CD4-positive, alpha-beta T cell treated with Interleukin-12 subunit alpha and Interleukin-12 subunit beta, for 1 hour (primary cell): ENCODE results near the gene RGS2.

Experiments
- DNase-seq: peaks from one replicate; pipeline ENCODE4 v3.0.0-alpha.2; 2020

RGS2 gene

DNA sequence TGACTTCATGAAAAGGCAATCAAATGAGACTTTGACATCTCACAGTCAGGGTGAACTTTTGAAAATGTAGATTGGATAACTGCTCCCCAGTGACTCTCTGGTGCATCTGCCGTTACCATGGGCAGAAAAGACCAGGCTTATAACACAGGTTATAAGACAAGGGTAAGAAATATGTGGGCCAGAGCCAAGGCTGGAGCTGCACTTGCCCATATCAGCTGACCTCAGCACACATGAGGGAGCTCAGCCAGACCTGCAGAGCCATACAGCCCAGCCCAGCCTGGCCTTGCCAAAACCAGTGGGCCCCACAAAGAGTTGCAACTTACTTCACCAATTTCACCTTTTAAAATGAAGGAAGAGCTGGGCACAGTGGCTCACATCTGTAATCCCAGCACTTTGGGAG lies 11.7 kb upstream of the RGS2 start:
- no peak for DNase-seq

DNA sequence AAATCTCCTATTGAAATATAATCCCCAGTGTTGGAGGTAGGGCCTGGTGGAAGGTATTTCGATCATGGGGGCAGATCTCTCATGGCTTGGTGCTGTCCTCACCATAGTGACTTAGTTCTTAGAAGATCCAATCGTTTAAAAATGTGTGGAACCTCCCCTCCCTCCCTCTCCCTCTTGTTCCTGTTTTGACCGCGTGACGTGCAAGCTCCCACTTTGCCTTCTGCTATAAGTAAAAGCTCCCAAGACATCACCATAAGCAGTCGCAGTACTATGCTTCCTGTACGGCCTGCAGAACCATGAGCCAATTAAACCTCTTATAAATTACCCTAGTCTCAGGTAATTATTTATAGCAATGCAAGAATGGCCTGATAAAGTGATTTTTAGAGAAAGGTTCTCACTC lies 10.9 kb upstream of the RGS2 start:
- DNase-seq: no peak

DNA sequence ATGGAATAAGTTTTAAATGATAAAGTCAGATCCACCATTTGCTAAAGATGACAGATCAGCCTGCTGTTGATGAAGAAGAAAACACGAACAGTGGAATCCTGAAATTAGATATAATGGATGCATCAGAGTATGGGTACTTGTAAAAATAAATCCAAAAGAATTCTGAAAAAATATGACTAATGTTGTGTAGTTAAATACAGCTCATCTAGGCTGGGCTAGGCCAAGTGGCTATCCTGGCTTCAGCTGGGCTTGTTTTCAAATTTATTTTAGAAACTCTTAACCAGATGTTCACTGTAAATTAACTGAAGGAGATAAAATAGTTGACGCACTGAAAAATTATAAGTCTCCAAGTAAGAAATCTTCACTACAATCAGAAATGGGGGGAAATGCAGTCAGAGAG lies 7.4 kb upstream of the RGS2 start:
- no peak for DNase-seq

DNA sequence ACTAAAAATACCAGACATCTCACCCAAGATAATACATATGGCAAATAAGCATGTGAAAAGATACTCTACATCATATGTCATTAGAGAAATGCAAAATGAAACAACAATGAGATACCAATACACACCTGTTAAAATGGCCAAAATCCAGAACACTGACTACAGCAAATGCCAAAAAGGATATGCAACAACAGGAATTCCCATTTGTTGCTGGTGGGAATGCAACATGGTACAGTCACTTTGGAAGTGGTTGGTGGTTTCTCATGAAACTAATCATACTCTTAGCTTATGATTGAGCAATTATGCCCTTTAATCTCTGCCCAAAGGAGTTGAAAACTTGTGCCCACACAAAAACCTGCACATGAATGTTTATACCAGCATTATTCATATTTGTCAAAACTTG lies 6.4 kb upstream of the RGS2 start:
- no peak for DNase-seq

DNA sequence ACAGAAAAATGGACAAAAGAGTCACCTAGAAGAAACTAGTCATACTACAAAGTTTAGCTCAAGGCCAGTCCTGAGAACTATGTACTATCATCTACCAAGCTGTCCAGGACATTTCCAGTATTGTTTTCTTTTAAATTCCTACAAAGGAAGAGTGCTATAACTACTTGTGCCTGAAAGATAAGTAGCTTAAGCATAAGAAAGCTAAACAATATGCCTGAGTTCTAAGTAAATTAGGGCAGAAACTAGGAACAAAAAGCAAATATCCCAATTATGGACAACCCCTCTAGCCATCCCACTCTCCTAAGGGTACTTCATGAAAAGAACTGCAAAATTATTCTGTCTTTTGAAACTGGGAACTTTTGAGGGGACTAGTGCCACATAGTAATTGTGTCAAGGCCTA lies 5.3 kb upstream of the RGS2 start:
- no peak for DNase-seq

DNA sequence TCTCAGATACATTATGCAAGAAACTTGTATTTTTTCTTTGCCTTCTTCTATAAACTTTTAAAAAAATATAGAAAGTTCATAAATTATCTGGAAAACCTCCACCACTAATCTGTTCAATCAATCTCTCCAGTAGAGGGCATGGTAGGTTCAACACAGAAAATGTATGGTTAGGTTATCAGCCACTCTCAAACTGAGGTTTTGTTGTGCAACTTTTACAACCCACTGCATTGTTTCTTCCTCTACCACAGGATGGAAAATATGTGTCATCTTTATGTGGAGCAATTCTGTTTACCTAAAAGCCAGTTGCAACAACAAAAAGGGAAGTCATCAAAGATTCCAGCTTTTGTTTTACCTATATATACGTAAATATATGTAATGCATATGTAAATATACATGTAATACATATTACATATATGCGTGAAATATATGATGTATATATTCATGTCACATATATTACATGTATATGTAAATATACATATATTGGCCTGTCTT lies 3.0 kb upstream of the RGS2 start:
- DNase-seq: peak; percentile 82

DNA sequence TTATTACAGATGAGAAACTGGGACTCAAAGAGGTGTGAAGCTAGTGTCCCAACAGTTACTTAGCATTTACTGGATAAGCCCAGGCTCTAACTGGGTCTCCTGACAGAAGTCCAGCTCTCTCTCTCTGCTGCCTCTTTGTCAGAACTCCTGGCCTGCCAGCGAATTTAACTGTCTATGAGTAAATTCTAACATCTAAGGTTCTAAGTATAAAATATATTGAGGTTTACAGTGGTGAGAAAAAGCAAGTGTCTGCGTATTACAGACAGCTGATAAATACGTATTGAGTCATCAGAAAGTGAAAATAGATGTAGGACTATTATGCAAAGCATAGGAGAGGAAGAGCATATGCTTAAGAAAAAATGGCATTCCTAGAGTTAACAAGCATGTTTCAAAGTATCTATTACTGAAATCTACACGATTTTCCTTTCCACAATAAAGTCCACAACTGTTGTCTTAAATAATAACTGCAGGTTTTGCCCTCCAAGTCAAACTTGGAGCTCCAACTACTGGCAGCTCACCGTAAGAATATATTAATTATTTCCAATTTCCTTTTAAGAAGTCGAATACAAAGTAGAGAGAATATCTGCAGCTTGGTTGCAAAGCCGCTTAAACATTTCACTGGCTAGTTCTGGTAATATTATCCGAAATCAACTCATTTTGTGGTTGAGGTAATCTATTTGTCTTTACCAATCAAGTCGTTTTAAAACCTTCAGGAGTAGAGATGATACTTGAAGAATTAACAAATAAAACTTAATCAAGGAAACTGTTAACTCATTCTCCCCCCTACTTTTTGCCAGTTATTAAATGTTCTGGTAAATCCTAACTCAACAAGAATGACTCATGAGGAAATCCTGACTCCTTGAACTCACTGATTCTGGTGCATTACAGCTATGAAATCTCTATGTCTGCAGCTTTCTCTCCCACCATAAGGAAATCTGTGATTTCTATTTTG lies 1.4 kb upstream of the RGS2 start:
- DNase-seq: peak; percentile 32

DNA sequence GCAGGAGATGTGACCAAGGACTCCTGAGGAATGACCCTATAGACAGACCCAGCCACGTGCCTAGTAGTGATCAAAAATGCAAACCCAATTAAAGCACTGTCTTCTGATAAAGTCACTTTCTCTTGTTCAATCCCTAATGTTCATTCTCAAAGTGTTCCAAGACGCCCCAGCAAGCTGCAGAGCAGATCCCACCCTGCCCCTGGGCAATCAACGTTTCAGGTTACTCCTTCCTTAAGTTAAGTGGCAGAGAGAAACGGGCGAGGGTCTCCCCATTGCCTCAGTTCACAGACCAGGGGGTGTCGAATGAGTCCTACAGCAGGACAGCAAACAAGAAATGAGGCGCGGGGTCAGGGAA lies 699 bp upstream of the RGS2 start:
- DNase-seq: peak; percentile 15

DNA sequence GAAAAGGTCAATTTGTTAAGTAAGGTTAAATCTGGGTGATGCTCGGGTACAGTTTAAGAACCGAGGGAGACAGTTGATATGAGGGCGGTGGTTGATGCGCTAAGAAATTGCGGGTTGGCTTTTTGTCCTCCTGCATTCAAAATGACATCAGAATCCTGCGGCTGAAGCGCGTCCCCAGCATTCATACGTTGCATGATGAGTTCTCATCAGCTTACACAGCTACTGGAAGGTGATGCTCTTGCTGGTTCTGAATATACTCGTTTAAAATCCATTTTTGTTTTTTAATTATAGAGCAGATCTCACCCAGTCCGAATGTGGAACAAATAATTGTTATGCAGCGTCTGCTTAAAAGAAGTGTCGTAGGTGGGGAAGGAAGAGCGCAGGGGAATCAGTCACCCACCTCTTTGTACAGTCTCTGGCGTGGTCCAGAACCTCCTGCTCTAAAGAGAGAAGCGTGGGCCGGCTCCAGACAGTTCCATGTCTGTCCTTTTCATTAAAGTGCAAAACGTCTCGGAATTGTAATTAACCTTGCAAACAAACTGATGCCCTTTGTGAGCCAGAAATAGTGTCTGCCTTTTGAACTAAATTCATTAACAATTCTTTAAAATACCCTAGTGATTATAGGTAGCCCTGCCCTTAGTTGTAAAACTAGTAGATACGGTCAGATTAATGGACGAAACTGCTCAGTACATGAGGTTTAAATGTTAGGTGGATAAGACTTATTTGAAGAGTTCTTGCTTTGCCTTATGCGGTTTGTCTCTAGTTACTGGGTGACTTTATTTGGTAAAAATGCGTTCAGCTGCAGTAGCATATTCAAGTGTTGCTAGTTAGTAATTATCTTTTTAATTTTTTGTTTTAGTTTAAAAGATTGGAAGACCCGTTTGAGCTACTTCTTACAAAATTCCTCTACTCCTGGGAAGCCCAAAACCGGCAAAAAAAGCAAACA lies 741 bp downstream of the RGS2 start:
- peak; percentile 61 for DNase-seq

DNA sequence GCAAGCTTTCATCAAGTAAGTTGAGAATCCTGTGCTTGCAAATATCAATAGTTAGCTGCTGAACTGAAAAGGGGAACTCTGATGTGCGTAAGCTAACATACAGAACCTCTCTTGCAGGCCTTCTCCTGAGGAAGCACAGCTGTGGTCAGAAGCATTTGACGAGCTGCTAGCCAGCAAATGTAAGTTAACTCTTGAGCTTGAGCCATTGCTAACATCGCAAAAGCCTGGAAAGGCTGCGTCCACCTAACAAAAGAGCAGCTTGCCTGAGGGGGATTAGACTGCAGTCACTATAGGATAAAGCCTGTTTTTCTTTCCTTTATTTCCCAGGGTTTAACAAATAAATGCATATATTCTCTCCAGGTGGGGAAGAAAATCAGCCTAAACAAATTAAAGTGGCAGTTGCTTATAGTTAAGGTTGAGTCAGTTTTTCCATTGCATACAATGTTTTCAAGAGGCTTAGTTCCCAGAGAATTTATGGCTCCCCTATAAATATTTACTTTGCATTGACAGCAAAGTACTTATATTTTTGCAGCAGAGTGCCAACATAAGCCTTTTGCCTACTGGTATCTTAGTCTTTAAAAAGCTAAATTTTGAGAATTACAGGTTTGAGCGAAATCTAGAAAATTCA lies 1.5 kb downstream of the RGS2 start:
- DNase-seq: no peak

DNA sequence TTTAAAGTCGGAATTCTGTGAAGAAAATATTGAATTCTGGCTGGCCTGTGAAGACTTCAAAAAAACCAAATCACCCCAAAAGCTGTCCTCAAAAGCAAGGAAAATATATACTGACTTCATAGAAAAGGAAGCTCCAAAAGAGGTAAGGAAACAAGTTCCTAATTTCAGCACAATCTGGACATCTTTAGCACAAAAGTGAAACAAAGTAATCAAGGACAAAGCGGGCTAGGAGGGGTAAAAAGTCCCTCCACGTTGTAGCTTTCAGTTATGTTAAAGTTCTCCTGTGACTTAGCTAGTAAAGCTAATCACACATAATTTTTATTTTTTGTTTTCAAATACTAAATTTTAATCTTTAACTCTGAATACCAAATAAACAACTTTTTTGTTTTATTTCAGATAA lies 2.2 kb downstream of the RGS2 start:
- no peak for DNase-seq

DNA sequence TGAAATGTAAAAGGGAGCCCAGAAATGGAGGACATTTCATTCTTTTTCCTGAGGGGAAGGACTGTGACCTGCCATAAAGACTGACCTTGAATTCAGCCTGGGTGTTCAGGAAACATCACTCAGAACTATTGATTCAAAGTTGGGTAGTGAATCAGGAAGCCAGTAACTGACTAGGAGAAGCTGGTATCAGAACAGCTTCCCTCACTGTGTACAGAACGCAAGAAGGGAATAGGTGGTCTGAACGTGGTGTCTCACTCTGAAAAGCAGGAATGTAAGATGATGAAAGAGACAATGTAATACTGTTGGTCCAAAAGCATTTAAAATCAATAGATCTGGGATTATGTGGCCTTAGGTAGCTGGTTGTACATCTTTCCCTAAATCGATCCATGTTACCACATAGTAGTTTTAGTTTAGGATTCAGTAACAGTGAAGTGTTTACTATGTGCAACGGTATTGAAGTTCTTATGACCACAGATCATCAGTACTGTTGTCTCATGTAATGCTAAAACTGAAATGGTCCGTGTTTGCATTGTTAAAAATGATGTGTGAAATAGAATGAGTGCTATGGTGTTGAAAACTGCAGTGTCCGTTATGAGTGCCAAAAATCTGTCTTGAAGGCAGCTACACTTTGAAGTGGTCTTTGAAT lies 2.9 kb downstream of the RGS2 start:
- no peak for DNase-seq

DNA sequence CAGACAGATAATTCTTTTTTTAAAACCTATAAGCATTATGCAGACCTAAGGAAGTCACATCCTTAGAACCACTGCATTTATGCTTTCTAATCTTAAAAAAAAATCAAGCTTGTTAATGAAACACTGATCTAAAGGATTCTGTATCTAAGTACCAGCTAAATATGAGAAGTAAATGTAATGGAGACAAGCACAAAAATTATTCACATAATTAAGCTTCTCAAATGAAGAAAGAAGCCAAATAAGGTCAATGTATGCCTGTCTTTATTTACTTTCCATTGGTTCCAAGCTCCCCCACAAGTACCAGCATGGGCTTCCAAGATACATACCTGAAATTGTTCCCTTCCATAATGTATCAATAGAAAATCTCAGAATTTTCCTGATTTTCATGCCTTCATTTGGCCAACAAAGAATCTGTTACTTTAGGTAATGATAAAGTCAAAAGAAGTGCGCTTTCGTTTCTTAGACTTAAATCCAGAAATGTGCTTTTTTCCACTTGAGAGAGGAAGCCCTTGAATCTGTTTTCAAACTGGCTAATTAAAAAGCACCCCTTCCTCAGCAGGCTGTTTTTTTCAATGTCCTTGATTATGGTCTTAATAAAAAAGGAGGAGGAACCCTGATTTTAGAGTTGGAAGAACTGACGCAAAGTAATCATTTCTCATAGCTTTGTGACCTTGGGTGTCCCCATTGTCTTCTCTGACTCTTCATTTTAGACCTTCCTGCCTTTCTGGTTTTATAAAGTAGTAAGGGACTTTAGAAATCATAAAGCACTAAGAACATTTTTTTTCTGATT lies 3.8 kb downstream of the RGS2 start:
- no peak for DNase-seq

DNA sequence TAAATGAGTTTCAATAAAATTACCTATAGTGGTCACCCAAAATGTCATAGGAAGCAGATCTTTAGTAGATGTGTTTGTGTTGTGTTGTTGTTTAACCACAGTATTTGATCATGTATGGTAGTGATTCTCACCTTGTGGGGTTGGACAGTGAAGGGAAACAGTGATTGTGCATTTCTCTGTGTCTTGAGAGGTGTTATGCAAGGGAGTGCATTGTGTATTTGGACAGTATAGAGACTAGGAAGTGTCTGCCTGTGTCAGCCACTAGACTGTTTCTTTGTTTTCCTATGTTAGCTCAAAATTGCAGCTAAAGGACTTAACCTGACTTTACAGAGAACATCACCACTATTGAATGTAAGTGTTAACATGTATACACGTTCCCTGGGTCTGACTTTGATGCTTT lies 6.0 kb downstream of the RGS2 start:
- DNase-seq: no peak

DNA sequence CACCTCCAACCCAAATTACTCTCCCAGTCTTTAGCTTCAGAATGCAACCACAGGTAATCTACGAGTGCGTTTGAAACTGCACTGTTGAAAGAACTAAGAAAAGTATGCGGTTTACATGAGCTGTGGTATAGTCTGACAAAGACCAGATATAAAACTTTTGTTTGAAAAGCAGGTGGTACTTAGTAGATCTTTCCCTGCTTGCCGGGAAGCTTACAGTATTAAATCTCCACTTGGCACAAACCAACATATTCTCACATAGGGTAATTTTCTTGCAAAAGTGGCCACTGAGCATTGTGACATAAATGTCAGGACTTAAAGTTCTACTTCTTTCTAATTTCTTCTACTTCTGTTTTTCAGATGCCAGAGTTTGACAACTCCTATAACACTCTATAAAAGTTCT lies 8.4 kb downstream of the RGS2 start:
- no peak for DNase-seq

DNA sequence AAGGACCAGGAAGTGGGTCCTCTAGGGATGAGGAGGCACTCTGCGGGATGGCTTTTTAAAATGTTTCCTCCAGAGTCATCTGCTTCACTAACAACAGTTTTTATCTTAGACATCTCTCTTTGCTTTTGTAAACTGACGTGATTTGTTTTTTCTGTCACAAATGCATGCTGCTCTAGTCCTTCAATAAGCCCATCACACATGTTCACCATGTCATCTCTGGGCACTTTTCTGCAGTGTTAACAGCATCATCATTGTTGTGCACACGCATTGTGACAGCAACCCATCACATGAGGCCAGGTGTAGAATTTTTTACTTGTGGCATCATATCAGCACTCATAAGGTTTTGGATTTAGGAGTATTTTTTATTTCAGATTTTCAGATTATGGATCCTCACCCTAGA lies 12.5 kb downstream of the RGS2 start:
- no peak for DNase-seq

DNA sequence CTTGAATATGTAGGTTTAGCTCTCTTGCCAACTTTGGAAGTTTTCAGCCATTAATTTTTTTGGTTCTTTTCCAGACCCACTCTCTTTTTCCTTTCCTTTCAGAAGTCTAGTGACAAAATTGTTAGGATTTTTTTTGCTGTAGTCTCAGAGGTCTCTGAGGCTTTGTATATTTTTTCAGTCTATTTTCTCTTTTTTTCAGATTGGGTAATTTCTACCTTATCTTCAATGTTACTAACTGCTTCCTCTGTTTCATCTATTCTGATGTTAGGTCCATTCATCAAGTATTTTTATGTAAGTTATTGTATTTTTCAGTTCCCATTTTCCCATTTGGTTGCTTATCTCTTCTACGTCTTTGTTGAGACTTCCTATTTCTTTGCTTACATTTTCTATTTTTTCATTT lies 15.7 kb downstream of the RGS2 start:
- DNase-seq: no peak

DNA sequence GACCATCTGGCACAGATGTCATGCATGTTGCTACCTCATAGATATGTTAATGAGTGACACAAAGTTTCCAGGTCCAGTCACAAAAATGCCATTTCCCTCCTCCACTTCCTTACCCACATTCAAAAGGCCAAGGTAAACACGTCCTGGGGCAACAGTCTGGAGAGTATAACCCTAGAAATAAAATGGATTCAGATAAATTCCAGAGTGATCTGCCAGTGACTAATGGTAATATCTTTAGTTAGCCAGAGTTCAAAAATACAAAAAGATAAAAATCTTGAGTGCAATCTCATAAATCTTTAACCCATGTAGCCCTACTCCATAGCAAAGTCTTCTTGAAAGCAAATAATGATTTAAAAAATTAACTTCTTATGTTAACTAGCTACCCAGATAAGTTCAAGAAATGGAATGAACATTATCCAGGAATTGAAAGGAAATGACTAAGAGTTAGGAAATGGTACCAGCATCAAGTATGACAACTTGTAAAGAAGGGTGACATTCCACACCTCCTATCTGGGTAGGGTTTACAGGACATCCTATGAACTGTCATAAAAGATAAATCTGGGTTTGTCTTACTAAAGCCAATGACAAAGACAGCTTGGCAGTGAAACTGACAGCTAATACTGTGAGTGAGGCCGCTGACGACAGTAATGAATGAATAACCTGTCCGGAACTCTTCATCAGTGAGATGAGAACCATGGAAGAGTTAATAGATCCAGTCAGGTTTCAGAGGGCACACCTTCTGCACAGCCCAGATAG lies 18.1 kb downstream of the RGS2 start:
- no peak for DNase-seq

DNA sequence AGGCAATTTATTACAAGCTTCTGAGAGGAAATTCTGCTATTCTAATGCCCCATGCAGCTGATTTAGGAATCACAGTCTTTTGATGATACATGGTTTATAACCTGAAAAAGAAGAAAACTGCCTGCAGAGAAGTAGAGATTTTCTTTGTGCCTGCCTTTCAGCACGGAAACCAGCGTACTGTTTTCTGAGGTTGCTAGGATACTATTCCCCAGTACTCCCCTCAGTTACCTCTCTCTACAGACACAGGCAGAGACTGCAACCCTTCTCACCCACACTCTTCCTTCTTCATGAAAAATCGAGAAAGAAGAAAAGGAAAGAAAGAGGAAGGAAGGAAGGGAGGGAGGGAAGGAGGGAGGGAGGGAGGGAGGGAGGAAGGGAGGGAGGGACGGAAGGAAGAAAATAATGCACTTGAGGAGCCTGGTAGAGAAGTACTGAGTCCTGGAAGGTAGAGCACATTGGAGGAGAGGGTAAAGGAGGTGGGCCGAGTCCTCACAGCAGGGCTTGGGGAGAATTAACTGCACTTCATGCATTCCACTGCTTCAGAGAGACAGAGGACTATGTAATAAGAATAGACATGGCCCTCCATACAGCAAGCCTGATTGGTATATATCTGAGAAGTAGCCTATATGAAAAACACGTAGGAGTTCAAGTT lies 21.9 kb downstream of the RGS2 start:
- no peak for DNase-seq

DNA sequence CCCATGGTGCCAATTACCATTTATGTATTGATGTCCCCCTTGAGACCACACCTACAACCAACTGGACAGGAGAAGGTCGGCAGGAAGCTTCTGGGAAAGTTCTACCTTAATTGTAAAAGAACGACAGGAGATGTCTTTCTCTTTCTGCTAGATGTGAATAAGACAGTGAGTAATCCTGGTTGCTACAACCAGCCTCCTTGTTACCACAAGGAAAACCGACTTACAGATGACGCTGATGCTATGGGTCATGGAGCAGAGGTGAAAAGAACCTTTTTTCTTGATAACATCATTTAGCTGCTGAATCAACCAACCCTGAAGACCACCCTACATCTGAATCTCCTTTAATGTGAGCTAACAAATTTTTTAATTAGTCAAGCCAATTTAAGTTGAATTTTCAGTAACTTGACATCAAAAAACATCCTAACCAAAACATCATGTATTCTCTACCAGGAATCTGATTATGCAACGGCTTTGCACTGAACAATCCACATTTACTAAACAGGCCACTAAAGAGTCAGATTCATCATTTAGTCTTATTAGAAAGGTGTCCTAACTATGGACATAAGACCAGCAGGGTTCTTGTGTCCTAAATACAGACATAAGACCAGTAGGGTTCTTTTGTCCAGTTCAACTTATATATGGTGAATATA lies 23.0 kb downstream of the RGS2 start:
- DNase-seq: no peak
